ENCODE data around the gene HMGXB4.

The HMGXB4 gene

DNA sequence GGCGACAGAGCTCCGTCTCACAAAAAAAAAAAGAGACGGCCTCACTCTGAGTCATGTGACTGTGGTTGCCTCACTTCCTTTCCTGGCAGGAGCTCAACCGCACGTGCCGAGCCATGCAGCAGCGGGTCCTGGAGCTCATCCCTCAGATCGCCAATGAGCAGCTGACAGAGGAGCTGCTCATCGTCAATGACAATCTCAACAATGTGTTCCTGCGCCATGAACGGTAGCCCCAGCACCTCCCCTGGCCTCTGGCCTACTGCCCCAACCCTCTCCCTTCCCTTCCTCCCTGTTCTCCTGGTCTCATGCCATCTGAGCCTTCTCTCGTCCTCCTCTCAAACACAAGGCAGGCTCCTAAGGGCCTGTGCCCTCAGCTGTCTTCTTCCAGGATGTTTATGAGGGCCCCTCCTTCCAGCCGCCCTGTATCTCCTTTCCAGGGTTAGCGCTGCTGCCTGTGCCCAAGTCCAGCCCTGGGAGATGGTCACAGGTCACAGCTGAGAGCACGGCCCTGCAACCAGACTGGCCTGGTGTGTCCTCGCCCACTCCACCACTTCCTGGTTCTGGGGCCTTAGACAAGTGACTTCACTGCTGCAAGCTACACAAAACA is 73.1 kb downstream of the HMGXB4 start:
- ChIA-PET POLR2A (interaction anchor here (0.6 to 1.4 kb wide), 2 partner anchors 21 to 31 kb away, joined by 3 to 4 read pairs; partner anchors contain the start of gene TOM1), CTCF (interaction anchor here (0.6 to 1.3 kb wide), 4 partner anchors 17 to 51 kb away, joined by 3 read pairs; no protein-coding TSS in a partner anchor)
- H3K4me3 ChIP-seq (ENCODE audit: low read depth, low read length), result no peak overlapping the region; the same call in 1 of the 2 replicates
- no peak for DNase-seq (ENCODE audit: low read depth, low spot score)
- TF ChIP-seq, protein P1, sequence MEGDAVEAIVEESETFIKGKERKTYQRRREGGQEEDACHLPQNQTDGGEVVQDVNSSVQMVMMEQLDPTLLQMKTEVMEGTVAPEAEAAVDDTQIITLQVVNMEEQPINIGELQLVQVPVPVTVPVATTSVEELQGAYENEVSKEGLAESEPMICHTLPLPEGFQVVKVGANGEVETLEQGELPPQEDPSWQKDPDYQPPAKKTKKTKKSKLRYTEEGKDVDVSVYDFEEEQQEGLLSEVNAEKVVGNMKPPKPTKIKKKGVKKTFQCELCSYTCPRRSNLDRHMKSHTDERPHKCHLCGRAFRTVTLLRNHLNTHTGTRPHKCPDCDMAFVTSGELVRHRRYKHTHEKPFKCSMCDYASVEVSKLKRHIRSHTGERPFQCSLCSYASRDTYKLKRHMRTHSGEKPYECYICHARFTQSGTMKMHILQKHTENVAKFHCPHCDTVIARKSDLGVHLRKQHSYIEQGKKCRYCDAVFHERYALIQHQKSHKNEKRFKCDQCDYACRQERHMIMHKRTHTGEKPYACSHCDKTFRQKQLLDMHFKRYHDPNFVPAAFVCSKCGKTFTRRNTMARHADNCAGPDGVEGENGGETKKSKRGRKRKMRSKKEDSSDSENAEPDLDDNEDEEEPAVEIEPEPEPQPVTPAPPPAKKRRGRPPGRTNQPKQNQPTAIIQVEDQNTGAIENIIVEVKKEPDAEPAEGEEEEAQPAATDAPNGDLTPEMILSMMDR (IDR thresholded peaks at IDR 0.05; ENCODE audit: insufficient read depth, low read length, missing control alignments), result no peak

DNA sequence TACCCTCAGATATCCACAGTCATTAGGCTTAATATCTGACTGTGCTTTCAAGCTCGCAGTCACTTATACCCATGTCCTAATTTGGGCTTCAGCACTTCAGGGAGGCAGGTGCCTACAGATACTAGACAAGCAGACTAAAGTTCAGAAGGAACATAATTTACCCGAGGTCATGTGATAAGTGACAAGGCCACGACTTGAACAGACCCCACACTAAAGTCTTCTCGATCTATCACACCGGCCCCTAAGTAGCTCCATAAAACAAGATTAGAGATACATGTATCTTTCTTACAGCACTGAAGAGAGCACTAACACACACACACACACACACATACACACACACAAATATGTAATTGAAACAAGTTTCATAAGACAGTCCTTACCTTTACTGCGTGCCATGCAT is 75.0 kb downstream of the HMGXB4 start:
- TF ChIP-seq, protein P1 (IDR thresholded peaks at IDR 0.05; ENCODE audit: insufficient read depth, low read length, missing control alignments), result no peak
- CTCF ChIA-PET, result interaction anchor here (2.4 kb wide), 1 partner anchor 19 kb away, joined by 7 read pairs; no protein-coding TSS in a partner anchor
- DNase-seq (ENCODE audit: low read depth, low spot score), result no peak
- no peak overlapping the region for H3K4me3 ChIP-seq (ENCODE audit: low read depth, low read length)
- POLR2A ChIA-PET, result no interaction called here

DNA sequence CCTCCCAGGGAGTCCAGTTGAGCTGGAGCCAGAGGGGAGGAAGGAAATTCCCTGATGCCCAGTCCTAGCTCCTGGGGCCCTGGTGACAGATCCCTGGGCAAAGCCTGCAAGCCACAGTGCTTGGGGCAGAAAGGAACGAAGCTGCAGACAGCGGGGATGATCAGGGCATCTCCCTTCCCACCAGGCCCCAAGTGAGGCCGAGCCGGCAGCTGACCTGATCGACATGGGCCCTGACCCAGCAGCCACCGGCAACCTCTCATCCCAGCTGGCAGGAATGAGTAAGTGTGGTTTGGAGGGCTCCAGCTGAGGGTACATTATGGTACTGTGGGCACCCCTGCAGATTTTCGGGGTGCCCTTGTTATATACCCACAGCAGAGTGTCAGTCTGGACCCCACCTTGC is 75.9 kb downstream of the HMGXB4 start:
- ChIA-PET CTCF (interaction anchor here (2.4 kb wide), 1 partner anchor 18 kb away, joined by 7 read pairs; no protein-coding TSS in a partner anchor), POLR2A (no interaction called here)
- DNase-seq (ENCODE audit: low read depth, low spot score), result no peak
- no peak overlapping the region for H3K4me3 ChIP-seq (ENCODE audit: low read depth, low read length)
- TF ChIP-seq, protein P1 (IDR thresholded peaks at IDR 0.05; ENCODE audit: insufficient read depth, low read length, missing control alignments), result no peak

DNA sequence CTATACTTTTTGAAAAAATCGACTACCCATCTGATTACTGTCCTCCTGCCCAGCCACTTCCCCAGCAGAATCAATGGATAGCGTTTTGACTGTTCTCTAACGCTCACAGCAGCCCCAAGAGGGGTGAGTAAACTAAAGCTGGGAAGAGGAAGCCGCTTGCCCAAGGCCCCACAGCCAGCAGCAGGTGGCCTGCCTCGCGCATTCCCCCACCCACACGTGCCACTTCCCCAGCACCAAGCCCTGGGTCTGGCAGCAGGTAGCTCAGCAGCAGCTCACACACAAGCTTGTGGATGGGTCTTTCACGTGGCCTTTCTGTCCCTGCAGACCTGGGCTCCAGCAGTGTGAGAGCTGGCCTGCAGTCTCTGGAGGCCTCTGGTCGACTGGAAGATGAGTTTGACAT is 76.7 kb downstream of the HMGXB4 start:
- TF ChIP-seq, protein P1 (IDR thresholded peaks at IDR 0.05; ENCODE audit: insufficient read depth, low read length, missing control alignments), result no peak
- DNase-seq (ENCODE audit: low read depth, low spot score), result no peak
- ChIA-PET POLR2A (no interaction called here), CTCF (interaction anchor here (2.4 kb wide), 1 partner anchor 17 kb away, joined by 7 read pairs; no protein-coding TSS in a partner anchor)
- H3K4me3 ChIP-seq (ENCODE audit: low read depth, low read length), result no peak overlapping the region

DNA sequence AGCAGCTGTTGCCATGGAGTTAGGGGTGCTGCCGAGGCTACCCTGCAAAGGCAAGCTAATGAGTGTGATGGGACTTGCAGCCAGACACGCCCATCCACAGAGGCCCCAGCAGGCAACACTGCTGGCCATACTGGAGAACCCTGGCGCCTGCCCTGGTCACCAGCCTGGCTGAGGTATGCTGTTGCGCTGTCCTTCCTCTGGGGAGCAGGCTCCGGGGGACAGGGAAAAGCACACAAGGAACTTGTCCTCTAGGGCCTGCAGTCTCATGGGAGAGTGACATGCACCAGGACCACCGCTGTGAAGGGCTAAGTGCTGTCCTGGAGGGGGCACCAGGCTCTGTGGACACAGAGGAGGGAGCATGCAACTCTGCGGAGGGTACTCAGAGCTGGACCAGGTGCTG is 78.2 kb downstream of the HMGXB4 start:
- no peak overlapping the region for H3K4me3 ChIP-seq (ENCODE audit: low read depth, low read length)
- POLR2A ChIA-PET, result no interaction called here
- CTCF ChIA-PET, result interaction anchor here (1.0 kb wide), 1 partner anchor 15 kb away, joined by 6 read pairs; no protein-coding TSS in a partner anchor
- no peak for DNase-seq (ENCODE audit: low read depth, low spot score)
- TF ChIP-seq, protein P1 (IDR thresholded peaks at IDR 0.05; ENCODE audit: insufficient read depth, low read length, missing control alignments), result no peak

DNA sequence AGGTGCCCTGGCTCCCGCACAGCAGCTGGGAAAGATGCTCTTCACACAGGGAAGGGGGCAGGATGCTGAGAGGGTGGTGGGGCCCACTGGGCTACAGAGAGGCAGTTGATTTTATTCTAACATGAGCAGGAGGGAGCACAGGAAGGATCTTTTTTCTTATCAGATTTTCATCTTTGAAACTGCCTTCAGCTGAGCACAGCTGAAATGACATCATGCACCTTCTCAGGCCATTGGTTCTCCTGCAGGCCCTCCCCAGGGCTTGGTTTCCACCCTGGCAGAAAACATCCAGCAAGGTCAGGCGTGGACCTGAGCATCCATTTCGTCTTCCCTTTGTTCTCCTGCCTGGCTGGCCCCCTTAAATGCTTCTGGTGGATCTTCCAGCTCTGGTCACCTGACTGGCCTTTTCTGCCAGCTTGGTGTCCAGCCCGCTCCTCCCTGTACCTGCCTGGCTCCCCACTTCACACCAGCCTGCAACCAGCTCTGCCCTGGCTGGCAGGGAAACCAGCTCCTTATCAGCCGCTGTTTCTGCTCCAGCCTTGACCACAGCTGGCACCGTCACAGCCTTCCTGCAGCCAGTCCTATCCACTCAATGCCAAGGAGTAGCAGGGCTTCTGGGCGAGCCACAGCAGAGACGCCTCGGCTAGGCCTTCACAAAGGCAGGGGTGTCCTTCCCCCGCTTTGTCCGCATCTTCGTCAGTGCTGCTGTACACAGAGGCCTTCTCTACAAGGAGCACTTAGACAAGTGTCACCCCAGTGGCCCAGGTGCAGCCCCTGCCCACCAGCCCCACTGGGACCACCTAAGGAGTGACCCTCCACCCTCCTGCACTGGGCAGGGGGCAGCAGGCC is 78.9 kb downstream of the HMGXB4 start:
- H3K4me3 ChIP-seq (ENCODE audit: low read depth, low read length), result no peak overlapping the region
- no peak for DNase-seq (ENCODE audit: low read depth, low spot score)
- CTCF ChIA-PET, result interaction anchor here (1.0 kb wide), 1 partner anchor 14 kb away, joined by 6 read pairs; no protein-coding TSS in a partner anchor
- TF ChIP-seq, protein P1 (IDR thresholded peaks at IDR 0.05; ENCODE audit: insufficient read depth, low read length, missing control alignments), result no peak
- POLR2A ChIA-PET, result no interaction called here

Measured in AG04449 (cell line).